GM18873 (cell line): ENCODE measurements around the gene EFNA1.
A peak's percentile ranks its signal among the peaks of the same experiment; 100 is the strongest.

ENCODE experiments used
- ATAC-seq: cut with Tn5 transposase; IDR thresholded peaks from one replicate; pipeline ENCODE4 v1.9.1; 2021; ENCODE audit warnings: mild to moderate bottlenecking, moderate library complexity, moderate number of reproducible peaks; ENCODE audit not compliant: unreplicated experiment, low FRiP score

EFNA1 gene

GRCh38 chr1:155123801-155124200, 3.9 kb upstream of the EFNA1 start:
- ATAC-seq = no peak

GRCh38 chr1:155124503-155125463, 2.9 kb upstream of the EFNA1 start:
- no peak for ATAC-seq

- no peak for ATAC-seq
These were observed 2.1 kb upstream of the EFNA1 start for GRCh38 chr1:155125511-155125945.

- ATAC-seq = no peak
These were observed 1.6 kb upstream of the EFNA1 start for GRCh38 chr1:155125946-155126555.

GRCh38 chr1:155126556-155127104, 1.0 kb upstream of the EFNA1 start:
- no peak for ATAC-seq

GRCh38 chr1:155127967-155128754, 485 bp downstream of the EFNA1 start:
- ATAC-seq = no peak

- ATAC-seq = no peak
These were observed 1.2 kb downstream of the EFNA1 start for GRCh38 chr1:155128755-155129473.

- ATAC-seq = no peak
These were observed 2.8 kb downstream of the EFNA1 start for GRCh38 chr1:155130272-155131006.

- no peak for ATAC-seq
These were observed 3.6 kb downstream of the EFNA1 start for GRCh38 chr1:155131285-155131684.

- no peak for ATAC-seq
These were observed 4.2 kb downstream of the EFNA1 start for GRCh38 chr1:155131856-155132255.

GRCh38 chr1:155133799-155134281, 6.2 kb downstream of the EFNA1 start:
- no peak for ATAC-seq

- no peak for ATAC-seq
These were observed 6.6 kb downstream of the EFNA1 start for GRCh38 chr1:155134322-155134721.

GRCh38 chr1:155134880-155135414, 7.3 kb downstream of the EFNA1 start:
- ATAC-seq = no peak

GRCh38 chr1:155135415-155136028, 7.8 kb downstream of the EFNA1 start, which contains the start of gene SLC50A1:
Gene SLC50A1 (plus strand): TSS chr1:155135852. CDS start chr1:155135912, 60 bp downstream.
- ATAC-seq = peak; percentile 52

GRCh38 chr1:155136748-155137147, 9.1 kb downstream of the EFNA1 start:
- no peak for ATAC-seq

GRCh38 chr1:155137154-155137949, 9.7 kb downstream of the EFNA1 start:
- no peak for ATAC-seq

GRCh38 chr1:155139895-155140629, 12.4 kb downstream of the EFNA1 start, which contains the start of gene DPM3:
Gene DPM3 (minus strand): TSS chr1:155140531. CDS start chr1:155140240, 291 bp downstream.
- peak; percentile 54 for ATAC-seq
